T-helper 17 cell (primary cell): ENCODE data around the gene ID1. TPM values are rescaled to one million over a fixed set of nuclear protein-coding genes. Genes with fewer than 3 reads are reported as not detected.
"Not testable (repeated sequence)": the region's sequence is repeated elsewhere in the genome, so short reads cannot be mapped to it uniquely, and the experiment has no call there.

ENCODE experiments used
- ATAC-seq: fragments of 150-1000 bp; cut with Tn5 transposase; 2 replicates; pipeline ENCODE4 v1.10.0; 2021; ENCODE audit warnings: mild to moderate bottlenecking, moderate library complexity
- DNase-seq, 3 donors: peaks; one replicate each; pipeline versions ENCODE4 v3.0.0 to v3.0.0-alpha.2; 2020 to 2021
- H3K9me3 ChIP-seq: one replicate; pipeline ENCODE4 v1.7.0; 2013; ENCODE audit warnings: low read length, mild to moderate bottlenecking; ENCODE audit not compliant: control insufficient read depth, poor library complexity, severe bottlenecking
- H3K27ac Mint-ChIP-seq: one replicate; pipeline ENCODE4 v1.8.0; 2022; ENCODE audit warnings: mild to moderate bottlenecking, moderate library complexity, mixed read lengths
- H3K27me3 Mint-ChIP-seq: one replicate; pipeline ENCODE4 v1.8.0; 2022; ENCODE audit warnings: mixed read lengths
- H3K36me3 Mint-ChIP-seq: one replicate; pipeline ENCODE4 v1.8.0; 2022; ENCODE audit warnings: low read depth, mixed read lengths
- H3K4me1 Mint-ChIP-seq: one replicate; pipeline ENCODE4 v1.8.0; 2022; ENCODE audit warnings: mild to moderate bottlenecking, mixed read lengths
- H3K4me3 Mint-ChIP-seq: one replicate; pipeline ENCODE4 v1.8.0; 2022; ENCODE audit warnings: mild to moderate bottlenecking, moderate library complexity, mixed read lengths
- total RNA-seq, 4 donors: library from RNA in 2 of 4; stranded (reverse) in 2 of 4; gene quantifications; one replicate each; pipeline ENCODE4 v1.2.3 and lab custom pipeline; 2022 to 2026

ID1 gene
- total RNA-seq, 2 donors from 2014 or later = 3.5 to 6.8 TPM

DNA sequence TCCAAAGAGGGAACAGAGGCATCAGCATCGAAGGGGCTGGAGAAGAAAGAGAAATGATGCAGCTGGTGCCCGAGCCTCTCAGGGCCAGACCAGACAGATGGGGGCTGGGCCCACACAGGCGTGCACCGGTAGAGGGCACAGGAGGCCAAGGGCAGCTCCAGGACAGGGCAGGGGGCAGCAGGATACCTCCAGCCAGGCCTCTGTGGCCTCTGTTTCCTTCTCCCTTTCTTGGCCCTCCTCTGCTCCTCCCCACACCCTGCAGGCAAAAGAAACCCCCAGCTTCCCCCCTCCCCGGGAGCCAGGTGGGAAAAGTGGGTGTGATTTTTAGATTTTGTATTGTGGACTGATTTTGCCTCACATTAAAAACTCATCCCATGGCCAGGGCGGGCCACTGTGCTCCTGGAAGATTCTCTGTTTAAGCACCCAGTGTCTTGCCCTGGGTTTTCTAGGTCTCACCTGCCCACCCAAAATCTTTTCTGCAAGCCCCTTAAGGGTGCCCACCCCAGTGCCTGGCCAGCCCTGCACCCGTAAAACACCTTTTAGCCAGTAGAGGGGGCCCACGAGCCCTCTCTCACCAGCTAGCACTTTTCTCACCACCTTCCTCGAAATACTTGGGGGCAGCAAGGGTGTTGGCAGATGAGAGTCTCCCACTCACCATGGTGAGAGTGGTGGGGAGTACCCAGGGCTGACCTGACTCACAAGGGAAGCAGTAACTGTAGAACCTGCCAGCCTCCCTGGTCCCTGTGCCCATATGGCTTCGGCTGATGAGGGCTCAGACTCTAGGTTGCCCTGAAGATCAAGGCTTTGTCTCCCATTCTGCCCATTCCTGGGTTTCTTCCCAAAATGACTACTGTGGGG is 35.7 kb upstream of the ID1 start:
- peaks cover 3% of the 10 kb centered on the region for H3K36me3 Mint-ChIP-seq
- H3K4me3 Mint-ChIP-seq = no peak overlapping the region
- no peaks in the 10 kb centered on the region for H3K9me3 ChIP-seq
- peaks cover 22% of the 10 kb centered on the region for H3K4me1 Mint-ChIP-seq
- peak overlapping the region; percentile 21 for H3K27ac Mint-ChIP-seq
- H3K27me3 Mint-ChIP-seq = no peaks in the 10 kb centered on the region
- ATAC-seq (peak; percentile 35), DNase-seq (peak; percentile 49 to 57 (median 54))

DNA sequence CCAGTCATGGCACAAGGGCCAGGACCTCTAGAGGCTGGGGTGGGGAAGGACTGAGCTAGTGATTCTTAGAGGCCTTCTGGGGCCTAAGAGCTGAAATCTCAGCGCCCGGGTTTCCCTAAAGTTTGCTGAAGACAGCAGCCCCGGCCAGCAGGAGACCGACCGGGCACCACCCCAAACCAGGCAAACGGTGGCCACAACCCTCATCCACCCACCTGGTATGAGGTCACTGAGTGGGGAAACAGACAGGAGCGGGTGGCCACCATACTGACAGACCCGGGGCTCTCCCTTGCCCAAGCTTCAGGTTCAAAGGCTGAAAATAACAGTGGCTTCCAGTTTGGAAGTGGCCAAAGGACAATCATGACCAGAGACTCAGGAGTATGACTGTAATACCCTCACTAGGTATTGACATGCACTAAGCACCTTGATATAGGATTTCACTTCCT is 35.0 kb upstream of the ID1 start:
- H3K4me3 Mint-ChIP-seq = no peak overlapping the region
- no peaks in the 10 kb centered on the region for H3K9me3 ChIP-seq
- no peak for DNase-seq
- peaks cover 3% of the 10 kb centered on the region for H3K36me3 Mint-ChIP-seq
- H3K27me3 Mint-ChIP-seq = no peaks in the 10 kb centered on the region
- ATAC-seq = no peak
- H3K27ac Mint-ChIP-seq = peak overlapping the region; percentile 21
- H3K4me1 Mint-ChIP-seq = peaks cover 22% of the 10 kb centered on the region

DNA sequence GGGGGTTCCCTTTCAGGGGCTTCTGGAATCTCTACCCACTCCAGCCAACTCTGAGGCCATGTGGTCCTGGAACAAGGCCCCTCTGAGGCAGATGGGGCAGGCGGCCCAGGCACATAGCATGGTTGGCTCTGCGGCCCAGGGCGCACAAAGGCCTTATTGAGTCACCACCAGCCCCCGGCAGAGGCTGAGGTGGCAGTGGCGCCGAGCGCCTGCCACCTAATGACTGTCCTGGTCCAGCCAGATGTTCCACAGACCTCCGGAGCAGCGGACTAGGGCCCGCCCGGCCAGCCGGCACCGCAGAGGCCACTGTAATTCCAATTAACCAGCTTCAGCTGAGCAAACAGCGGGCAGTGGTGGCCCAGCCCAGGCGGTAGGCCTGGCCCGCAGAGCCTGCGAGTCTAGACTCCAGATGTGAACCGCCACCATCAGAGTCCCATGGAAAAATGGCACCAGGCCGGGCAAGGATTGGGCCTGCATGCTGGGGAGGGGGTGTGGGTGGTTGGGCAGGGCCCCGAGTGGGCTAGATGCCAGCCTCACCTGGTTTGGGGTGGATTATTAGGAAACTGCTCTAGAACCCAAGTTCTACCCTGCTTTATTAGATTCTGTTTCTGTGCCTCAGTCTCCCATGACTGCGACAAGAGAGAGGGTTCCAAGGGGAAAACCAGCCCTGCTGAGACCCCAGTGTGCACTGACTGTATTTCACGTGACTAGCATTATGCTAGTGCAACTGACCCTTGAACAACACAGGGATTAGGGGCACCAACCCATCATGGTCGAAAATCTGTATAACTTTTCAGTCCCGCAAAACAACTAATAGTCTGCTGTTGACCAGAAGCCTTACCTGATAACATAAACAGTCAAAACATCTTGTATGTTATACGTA is 34.1 kb upstream of the ID1 start:
- Mint-ChIP-seq H3K4me1 (peaks cover 22% of the 10 kb centered on the region), H3K27me3 (no peaks in the 10 kb centered on the region), H3K4me3 (peak overlapping the region; percentile 93), H3K27ac (peak overlapping the region; percentile 93), H3K36me3 (peaks cover 3% of the 10 kb centered on the region)
- no peaks in the 10 kb centered on the region for H3K9me3 ChIP-seq
- ATAC-seq (no peak), DNase-seq (no peak)

DNA sequence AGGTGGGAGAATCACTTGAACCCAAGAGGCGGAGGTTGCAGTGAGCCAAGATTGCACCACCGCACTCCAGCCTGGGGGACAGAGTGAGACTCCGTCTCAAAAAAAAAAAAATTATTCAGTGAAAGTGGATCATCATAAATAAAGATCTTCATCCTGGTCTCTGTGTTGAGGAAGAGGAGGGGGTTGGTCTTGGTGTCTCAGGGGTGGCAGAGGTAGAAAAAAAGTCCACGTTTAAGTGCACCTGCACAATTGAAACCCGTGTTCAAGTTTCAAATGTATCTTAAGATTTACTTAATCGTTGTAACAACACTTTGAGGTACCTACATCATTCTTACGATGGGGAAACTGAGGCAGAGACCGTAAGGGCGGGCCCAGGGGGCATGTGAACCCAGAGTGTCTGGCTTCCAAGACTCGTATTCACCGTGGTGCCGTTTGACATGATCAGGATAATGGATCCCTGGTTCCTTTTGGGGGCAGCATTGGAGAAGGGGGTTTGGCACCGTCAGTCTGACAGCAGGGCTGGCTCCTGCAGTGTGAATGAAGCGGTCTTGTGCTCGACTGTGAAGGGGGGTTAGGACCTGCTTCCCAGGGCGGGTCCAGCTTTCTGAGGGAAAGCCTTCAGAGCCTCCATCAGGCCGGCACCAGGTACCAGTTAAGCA is 32.9 kb upstream of the ID1 start:
- DNase-seq = no peak
- Mint-ChIP-seq H3K4me1 (peaks cover 22% of the 10 kb centered on the region), H3K27ac (peak overlapping the region; percentile 93), H3K4me3 (peak overlapping the region; percentile 93), H3K27me3 (no peaks in the 10 kb centered on the region), H3K36me3 (peaks cover 3% of the 10 kb centered on the region)
- peak; percentile 0 for ATAC-seq
- H3K9me3 ChIP-seq = no peaks in the 10 kb centered on the region

DNA sequence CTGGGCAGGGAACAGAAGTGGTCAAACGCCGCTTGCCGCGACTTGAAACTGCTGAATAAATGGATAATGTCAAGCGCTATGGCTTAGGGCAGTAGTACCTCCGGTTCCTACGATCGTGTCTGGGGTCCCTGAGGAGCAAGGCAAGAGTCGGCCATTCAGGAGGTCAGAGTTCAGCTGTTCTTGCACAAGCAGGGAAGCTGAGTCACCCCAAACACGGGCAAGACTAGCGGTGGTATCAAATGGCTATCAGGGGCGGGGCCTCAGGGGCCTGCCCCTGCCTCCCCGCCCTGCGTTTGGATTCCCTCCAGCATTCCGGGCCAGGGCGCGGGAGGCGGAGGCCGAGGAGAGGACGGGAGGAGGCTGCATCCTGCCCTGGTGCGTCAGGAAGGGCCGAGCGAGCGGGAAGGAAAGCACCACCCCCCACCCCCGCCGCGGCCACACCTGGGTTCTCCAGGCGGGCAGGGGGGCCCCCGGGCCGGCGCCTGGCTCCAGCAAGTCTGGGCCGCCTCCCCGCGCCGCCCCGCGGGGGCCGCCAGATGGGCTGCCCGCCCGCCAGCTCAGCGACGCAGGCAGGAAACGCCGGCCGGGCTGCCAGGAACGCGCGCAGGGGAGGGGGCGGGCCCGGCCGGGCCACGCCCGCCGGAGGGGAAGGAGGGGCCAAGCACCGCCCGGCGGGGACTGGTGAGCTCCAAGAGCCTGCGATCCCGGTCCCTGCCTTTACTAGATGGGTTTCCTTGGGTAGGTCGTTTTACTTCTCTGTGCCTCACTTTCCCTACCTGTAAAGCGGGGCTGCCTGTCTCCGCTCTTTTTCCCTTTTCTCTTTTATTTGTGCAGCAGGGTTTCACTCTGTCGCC is 32.2 kb upstream of the ID1 start:
- peak overlapping the region; percentile 93 for H3K4me3 Mint-ChIP-seq
- DNase-seq (peak; percentile 73 to 87 (median 85)), ATAC-seq (peak; percentile 91)
- H3K27ac Mint-ChIP-seq = peak overlapping the region; percentile 93
- H3K27me3 Mint-ChIP-seq = no peaks in the 10 kb centered on the region
- H3K36me3 Mint-ChIP-seq = peaks cover 1% of the 10 kb centered on the region
- peaks cover 17% of the 10 kb centered on the region for H3K4me1 Mint-ChIP-seq
- H3K9me3 ChIP-seq = no peaks in the 10 kb centered on the region

DNA sequence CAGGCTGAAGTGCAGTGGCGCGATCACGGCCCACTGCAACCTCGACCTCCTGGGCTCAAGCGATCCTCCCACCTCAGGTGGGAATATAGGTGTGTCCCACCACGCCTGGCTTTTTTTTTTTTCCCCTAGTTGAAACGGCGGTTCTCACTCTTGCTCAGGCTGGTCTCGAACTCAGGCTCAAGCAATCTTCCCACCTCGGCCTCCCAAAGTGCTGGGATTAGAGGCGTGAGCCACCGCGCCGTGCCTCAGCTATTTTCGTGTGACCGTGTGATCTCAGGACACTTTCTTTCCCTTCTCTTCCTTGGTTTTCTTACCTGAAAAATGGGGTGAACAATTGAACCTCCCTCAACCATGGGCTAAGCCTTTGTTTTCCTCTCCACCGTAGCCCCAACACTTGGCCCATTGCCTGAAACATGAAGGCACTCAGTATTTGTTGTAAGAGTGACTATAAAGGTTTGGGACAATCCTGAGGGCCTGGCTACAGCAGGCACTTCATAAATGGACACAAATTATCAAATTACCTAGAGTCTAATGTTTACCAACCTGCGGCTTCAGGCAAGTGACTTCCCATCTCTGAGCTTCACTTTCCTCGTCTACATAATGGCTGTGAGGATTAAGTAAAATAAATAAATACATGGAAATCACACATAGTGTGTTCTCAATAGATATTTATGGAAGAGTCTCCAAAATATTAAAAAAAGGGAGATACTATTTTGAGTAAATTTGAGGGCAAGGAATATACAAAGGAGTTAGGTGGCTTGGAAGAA is 31.4 kb upstream of the ID1 start:
- peak; percentile 1 for ATAC-seq
- H3K36me3 Mint-ChIP-seq = no peaks in the 10 kb centered on the region

DNA sequence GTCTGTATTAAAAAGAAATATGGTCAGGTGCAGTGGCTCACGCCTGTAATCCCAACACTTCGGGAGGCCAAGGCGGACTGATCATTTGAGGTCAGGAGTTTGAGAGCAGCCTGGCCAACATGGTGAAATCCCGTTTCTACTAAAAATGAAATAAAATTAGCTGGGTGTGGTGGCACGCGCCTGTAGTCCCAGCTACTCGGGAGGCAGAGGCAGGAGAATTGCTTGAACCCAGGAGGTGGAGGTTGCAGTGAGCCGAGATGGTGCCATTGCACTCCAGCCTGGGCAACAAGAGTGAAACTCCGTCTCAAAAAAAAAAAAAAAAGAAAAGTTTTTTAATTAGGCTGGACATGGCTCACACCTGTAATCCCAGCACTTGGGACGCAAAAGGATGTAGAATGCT is 30.1 kb upstream of the ID1 start:
- H3K27me3 Mint-ChIP-seq, DNase-seq, H3K36me3 Mint-ChIP-seq, ATAC-seq, H3K27ac Mint-ChIP-seq, H3K4me3 Mint-ChIP-seq, H3K9me3 ChIP-seq: not testable (repeated sequence)
- peaks cover 19% of the 10 kb centered on the region for H3K4me1 Mint-ChIP-seq

More for the DNA sequence above, 31.4 kb upstream of the ID1 start:
- no peak for DNase-seq
- Mint-ChIP-seq H3K27ac (peak overlapping the region; percentile 93), H3K4me3 (peak overlapping the region; percentile 93), H3K4me1 (peaks cover 16% of the 10 kb centered on the region), H3K27me3 (no peaks in the 10 kb centered on the region)
- H3K9me3 ChIP-seq = no peaks in the 10 kb centered on the region

DNA sequence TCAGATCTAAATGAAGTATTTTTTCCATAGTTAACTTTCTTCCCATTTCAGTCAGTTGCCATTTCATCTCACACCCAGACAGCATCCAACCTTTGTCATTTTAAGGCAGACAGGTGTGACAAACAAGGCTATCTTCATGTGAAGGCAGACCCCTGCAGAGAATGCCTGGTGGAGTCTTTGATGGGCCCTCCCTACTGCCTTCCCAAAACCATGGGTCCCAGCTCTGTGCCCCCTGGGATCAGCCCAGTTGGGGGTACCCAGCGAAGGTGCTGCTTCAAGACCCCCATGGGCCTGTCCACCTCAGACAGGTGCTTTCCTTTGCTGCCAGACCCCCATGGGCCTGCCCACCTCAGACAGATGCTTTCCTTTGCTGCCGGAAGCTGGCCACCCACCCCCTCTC is 28.3 kb upstream of the ID1 start:
- DNase-seq (no peak), ATAC-seq (no peak)
- Mint-ChIP-seq H3K27ac (no peak overlapping the region), H3K4me1 (peaks cover 19% of the 10 kb centered on the region), H3K36me3 (peaks cover 3% of the 10 kb centered on the region), H3K4me3 (no peak overlapping the region), H3K27me3 (no peaks in the 10 kb centered on the region)
- no peaks in the 10 kb centered on the region for H3K9me3 ChIP-seq

DNA sequence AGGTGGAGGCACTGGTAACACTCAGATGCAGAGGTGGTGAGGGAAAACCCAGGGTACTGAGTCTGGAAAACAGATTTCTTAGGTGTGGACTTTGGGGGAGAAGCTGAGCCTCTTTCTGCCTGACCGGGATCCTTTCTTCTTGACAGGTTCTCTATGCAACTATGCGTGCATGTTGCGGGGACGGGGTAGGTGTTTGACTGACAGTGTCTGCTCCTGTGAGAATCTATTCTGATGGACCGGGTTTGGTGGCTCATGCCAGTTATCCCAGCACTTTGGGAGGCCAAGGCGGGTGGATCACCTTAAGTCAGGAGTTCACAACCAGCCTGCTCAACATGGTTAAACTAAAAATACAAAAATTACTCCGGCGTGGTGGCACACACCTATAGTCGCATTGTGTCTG is 27.9 kb upstream of the ID1 start:
- Mint-ChIP-seq H3K4me3 (no peak overlapping the region), H3K36me3 (peaks cover 3% of the 10 kb centered on the region), H3K27me3 (no peaks in the 10 kb centered on the region), H3K4me1 (peaks cover 16% of the 10 kb centered on the region), H3K27ac (no peak overlapping the region)
- no peaks in the 10 kb centered on the region for H3K9me3 ChIP-seq
- DNase-seq (no peak), ATAC-seq (no peak)

DNA sequence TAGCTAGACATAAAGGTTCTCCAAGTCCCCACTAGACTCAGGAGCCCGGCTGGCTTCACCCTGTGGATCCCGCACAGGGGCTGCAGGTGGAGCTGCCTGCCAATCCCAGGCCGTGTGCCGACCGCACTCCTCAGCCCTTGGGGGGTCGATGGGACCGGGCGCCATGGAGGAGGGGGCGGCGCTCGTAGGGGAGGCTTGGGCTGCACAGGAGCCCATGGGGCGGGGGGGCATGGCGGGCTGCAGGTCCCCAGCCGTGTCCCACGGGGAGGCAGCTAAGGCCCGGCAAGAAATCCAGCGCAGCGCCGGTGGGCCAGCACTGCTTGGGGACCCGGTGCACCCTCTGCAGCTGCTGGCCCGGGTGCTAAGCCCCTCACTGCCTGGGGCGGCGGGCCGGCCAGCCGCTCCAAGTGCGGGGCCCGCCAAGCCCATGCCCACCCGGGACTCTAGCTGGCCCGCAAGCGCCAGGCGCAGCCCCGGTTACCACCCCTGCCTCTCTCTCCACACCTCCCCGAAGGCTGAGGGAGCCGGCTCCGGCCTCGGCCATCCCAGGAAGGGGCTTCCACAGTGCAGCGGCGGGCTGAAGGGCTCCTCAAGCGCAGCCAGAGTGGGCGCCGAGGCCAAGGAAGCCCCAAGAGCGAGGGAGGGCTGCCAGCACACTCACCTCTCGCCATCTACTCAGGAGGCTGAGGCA is 26.5 kb upstream of the ID1 start:
- H3K27me3 Mint-ChIP-seq = no peaks in the 10 kb centered on the region
- no peak overlapping the region for H3K27ac Mint-ChIP-seq
- ATAC-seq (no peak), DNase-seq (no peak)
- peaks cover 3% of the 10 kb centered on the region for H3K36me3 Mint-ChIP-seq
- H3K9me3 ChIP-seq = no peaks in the 10 kb centered on the region
- H3K4me1 Mint-ChIP-seq = peaks cover 9% of the 10 kb centered on the region
- H3K4me3 Mint-ChIP-seq = no peak overlapping the region

DNA sequence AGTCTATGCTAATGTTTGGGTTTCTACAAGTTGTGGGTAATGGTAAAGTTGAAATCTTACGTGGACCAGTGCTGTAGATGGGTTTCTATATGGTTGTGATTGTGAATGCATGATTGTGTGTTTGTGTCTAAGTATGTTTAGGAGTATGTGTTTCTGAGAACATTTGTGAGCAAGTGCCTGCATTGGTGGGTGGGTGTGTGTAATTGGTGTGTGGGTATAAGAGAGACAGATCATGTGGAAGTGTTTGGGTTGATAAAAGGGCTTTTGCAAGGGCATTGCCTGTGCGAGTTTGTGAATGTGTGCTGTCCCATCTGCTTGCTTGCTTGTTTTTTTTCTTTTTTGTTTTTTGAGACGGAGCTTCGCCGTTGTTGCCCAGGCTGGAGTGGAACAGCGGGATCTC is 25.8 kb upstream of the ID1 start:
- peaks cover 2% of the 10 kb centered on the region for H3K4me1 Mint-ChIP-seq
- no peaks in the 10 kb centered on the region for H3K9me3 ChIP-seq
- H3K36me3 Mint-ChIP-seq = peaks cover 3% of the 10 kb centered on the region
- no peaks in the 10 kb centered on the region for H3K27me3 Mint-ChIP-seq
- no peak overlapping the region for H3K4me3 Mint-ChIP-seq
- H3K27ac Mint-ChIP-seq = no peak overlapping the region
- no peak for ATAC-seq
- DNase-seq = no peak
